ENCODE data around the gene TKFC.
A peak's percentile ranks its signal among the peaks of the same experiment; 100 is the strongest.

Gene TKFC

GRCh38 chr11:61325649-61326414 is 7.2 kb upstream of the TKFC start:
- DNase-seq: no peak

GRCh38 chr11:61327669-61328071 is 5.4 kb upstream of the TKFC start:
- no peak for DNase-seq

- no peak for DNase-seq
Measured at GRCh38 chr11:61328351-61328750, 4.7 kb upstream of the TKFC start.

GRCh38 chr11:61329871-61330270 is 3.2 kb upstream of the TKFC start:
- DNase-seq: no peak

GRCh38 chr11:61331651-61332050 is 1.4 kb upstream of the TKFC start:
- DNase-seq: no peak

GRCh38 chr11:61332281-61332796 is 689 bp upstream of the TKFC start:
- DNase-seq: no peak

- DNase-seq: no peak
Measured at GRCh38 chr11:61333550-61334433, 764 bp downstream of the TKFC start.

GRCh38 chr11:61334434-61335354 is 1.7 kb downstream of the TKFC start:
- no peak for DNase-seq

GRCh38 chr11:61335355-61335710 is 2.3 kb downstream of the TKFC start:
- no peak for DNase-seq

GRCh38 chr11:61336171-61336935 is 3.3 kb downstream of the TKFC start:
- DNase-seq: peak; percentile 77

GRCh38 chr11:61337706-61338470 is 4.9 kb downstream of the TKFC start:
- no peak for DNase-seq

- DNase-seq: no peak
Measured at GRCh38 chr11:61338783-61339489, 5.9 kb downstream of the TKFC start.

GRCh38 chr11:61339490-61339878 is 6.5 kb downstream of the TKFC start:
- DNase-seq: no peak

GRCh38 chr11:61340979-61341378 is 8.0 kb downstream of the TKFC start:
- DNase-seq: no peak

- no peak for DNase-seq
Measured at GRCh38 chr11:61341706-61342105, 8.7 kb downstream of the TKFC start.

- no peak for DNase-seq
Measured at GRCh38 chr11:61342207-61342803, 9.3 kb downstream of the TKFC start.

- DNase-seq: no peak
Measured at GRCh38 chr11:61343792-61344745, 11.0 kb downstream of the TKFC start.

- DNase-seq: no peak
Measured at GRCh38 chr11:61345170-61345610, 12.2 kb downstream of the TKFC start.
